NK-92 (cell line): ENCODE results near the gene EML4.
"Not testable (repeated sequence)": the region's sequence is repeated elsewhere in the genome, so short reads cannot be mapped to it uniquely, and the experiment has no call there.

ENCODE experiments used
- DNase-seq: peaks from one replicate; lab custom pipeline; 2025; ENCODE audit not compliant: unreplicated experiment; lab: John Stamatoyannopoulos, UW

Gene EML4

DNA sequence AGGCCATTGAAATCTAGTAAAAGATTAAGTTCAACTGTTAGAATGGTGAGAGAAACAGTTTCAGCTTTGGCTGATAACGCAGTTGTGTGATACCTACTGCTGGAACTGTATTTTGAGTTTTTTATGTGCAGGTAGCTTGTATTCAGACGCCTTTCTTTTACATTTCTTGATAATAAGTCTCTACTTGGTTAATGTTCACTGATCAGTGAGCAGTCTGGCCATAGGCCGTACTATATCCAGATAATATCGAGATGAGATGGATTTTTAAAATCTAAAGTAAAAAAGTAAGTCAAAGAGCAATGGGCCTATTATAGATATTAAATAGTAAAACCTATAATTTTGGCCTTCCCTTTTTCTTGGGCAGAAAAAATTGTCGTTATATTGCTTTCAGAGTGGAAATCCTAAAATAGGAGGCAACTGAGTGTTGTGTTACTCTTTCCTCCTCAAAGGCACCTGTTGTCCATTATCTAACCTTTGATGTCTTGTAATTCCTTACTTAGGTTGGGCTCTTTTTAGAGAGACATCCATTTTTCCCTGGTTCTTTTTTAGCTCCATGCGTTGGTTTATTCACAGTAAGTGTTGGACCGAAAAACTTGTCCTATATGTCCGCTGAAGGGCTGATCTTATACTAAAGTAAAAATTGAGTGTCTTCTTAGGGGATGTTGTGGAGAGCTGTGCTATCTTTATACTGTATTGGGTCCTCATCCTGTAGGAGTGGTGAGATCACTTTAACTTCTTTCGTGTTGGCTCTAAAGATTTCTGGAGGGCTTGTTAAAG, 1.7 kb downstream of the EML4 start:
- DNase-seq, result no peak

DNA sequence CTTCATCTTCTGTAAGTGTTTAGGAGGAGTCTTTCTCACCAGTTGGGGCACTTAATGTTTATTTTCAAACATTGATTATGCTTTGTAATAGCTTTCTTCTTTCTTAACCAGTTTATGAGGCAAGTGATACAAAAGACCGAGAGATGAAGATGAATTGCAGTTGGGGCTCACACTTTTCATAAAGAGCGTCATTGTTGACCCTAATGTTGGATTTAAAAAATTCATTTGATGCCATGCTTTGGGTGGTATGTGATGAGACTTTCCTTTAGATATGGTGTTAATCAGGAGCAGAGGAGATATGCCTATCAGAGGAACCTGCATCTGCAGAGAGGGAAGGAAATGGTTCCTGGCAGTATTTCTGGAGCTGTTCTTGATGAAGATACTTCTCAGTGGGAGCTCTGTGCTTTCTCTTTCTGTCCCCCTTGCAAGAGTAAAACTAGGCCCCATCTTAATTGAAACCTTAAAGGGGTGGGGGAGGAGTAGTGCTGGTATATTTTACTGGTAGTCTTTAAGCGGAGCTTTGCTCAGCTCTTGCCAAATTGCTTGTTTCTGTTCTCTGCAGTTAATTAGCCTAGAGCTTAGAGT, 2.3 kb downstream of the EML4 start:
- DNase-seq, result no peak

DNA sequence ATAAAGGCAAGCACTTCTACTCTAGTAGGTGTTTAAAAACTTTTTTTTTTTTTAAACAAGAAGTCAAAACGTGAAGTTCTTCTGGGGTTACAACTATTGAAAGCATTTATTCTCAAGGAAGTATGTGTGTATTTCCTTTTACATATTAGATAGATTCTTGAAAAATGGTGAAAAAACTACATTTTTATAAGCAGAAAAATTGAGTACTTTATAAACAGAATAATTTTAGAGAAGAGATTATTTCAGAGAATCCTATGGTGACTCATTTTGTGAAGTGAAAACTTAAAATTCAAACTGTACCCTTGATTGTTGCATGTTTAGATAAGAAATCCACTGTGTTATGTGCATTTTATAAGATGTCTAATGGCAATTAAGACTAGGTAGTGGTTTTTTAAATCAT, 2.9 kb downstream of the EML4 start:
- DNase-seq, result no peak

DNA sequence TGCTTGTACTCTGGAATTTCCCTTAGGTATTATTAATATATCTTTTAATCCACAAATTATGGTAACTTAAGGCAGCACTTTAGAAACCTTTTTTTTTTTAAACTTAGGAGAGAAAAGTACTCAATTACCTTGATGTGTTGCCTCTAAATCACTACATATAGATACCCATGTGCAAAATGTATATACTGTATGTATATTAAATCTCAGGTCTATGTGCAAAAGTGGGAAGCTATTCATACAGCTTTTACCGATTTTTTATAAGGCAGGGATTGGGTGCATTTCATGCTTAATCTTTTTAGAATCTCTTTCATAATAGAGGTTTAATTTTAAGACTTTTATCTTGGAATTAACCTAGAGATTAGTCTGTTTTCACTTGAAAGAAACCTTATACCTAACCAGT, 3.4 kb downstream of the EML4 start:
- no peak for DNase-seq

DNA sequence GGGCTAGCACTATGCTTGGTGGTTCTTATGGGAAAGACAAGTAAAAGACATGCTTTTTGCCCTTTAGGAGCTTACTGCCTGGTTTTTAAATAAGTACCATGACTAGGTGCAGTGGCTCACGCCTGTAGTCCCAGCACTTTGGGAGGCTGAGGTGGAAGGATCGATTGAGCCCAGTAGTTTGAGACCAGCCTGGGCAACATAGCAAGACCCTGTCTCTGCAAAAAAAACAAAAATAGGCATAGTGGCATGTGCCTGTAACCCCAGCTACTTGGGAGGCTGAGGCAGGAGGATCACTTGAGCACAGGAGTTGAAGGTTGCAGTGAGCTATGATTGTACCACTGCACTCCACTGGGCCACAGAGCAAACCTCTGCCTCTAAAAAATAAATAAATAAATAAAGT, 4.3 kb downstream of the EML4 start:
- DNase-seq, result not testable (repeated sequence)

DNA sequence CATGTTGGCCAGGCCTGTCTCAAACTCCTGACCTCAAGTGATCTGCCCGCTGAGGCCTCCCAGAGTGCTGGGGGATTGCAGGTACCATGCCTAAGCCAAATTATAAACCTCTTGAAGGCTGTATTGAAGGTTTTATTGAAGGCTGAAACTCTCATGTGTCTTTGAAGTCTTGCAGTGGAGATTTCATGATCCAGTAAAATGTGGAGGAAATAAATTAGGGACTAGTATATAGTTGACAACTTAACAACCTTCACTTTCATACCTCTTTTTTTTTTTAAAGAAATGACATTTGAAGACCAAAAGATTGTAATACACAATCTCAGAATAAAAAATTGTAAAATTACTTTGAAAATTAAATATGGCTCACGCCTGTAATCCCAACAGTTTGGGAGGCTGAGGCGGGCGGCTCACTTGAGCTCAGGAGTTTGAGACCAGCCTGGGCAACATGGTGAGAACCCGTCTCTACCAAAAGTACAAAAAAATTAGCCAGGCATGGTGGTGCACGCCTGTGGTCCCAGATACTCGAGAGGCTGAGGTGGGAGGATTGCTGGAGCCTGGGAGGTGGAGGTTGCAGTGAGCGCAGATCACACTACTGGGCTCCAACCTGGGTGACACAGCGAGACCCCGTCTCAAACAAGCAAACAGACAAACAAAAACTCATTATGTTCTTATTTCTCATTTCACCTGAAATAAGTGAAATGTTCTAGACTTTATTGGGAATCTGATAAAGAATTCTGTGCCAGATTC, 8.0 kb downstream of the EML4 start:
- no peak for DNase-seq

DNA sequence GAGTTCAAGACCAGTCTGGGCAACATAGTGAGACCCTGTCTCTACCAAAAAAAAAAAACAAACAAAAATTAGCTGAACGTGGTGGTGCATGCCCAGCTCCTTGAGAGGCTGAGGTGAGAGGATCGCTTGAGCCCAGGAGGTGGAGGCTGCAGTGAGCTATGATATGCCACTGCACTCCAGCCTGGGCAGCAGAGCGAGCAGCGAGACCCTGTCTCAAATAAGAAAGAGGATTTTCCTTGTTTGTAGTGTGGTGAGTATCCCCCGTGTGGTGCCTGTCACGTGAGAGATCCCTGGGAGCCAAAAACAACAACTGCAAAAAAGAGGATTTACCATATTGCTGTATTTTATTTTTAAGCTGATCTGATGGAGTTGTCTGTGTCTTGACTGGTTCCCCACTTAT, 9.2 kb downstream of the EML4 start:
- no peak for DNase-seq

DNA sequence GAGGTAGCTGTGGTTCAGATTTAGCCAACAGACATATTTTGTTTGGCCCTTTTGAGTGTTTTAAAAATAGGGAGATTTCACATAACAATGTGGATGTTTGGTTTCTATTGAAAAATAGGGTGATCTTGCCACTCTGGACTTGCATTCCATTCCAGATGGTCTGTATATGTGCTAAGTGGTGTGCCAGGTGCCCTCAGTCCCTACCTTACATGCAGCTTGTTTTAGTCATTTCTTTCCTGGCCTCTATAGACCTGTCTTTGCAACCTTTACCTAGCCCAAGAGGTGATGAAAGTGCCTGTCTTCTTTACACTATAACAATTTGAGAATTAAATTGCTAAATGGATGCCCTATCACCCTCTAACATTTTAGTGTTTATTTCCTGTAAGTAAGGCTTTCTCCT, 11.1 kb downstream of the EML4 start:
- no peak for DNase-seq

DNA sequence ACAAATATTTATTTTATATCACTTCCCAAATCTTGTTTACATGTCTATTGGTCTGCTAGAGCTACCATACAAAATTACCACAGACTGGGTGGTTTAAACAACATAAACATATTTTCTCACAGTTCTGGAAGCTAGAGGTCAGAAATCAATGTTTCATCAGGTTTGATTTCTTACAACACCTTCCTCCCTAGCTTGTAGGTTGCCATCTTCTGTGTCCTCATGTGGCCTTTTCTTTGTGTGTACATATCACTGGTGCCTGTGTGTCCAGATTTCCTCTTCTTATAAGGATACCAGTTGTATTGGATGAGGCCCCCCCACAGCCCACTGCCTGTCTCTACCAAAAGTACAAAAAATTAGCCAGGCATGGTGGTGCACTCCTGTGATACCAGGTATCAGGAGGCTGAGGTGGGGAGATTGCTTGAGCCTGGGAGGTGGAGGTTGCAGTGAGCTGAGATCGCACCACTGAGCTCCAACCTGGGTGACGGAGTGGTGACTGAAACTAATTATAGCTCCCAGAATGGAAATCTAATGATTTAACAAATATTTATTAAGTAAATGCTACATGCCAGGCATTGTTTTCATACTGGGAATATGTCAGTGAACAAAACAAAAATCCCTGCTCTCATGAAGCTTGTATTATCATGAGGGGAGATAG, 13.6 kb downstream of the EML4 start:
- DNase-seq, result no peak

DNA sequence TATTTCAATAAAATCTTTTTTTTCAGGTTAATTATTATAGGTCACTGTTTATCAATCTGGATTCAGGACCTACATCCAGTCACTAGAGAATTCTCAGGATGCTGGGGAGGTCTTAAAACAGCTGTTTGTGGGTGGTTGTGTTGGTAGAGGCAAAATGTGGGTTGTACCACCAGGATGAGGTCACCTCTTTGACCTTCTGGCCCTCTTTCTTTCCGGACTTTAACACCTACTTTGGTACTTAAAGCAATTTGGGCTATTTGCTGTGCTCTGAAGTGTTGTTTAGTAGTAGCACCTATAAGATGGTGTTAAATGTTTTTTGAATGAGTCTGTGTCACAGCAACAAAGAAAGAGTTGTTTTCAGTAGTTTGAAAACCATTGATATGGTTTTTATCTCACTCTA, 14.6 kb downstream of the EML4 start:
- DNase-seq, result no peak

DNA sequence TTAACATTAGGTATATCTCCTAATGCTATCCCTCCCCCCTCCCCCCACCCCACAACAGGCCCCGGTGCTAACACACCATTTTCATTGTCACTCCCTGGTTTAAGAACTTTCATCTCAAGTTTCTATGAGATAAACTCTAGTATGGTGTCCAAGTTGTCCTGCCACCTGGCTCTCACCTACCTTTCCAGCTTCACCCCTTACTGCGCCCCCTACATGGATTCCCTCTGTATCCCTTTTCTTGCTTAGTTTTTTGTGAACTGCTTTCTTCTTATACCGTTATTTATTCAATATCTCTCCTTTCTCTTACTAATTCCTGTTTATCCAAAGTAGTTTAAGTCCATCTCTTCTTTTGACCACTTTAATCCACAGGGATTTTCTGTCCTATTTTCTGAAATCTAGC, 15.2 kb downstream of the EML4 start:
- no peak for DNase-seq

DNA sequence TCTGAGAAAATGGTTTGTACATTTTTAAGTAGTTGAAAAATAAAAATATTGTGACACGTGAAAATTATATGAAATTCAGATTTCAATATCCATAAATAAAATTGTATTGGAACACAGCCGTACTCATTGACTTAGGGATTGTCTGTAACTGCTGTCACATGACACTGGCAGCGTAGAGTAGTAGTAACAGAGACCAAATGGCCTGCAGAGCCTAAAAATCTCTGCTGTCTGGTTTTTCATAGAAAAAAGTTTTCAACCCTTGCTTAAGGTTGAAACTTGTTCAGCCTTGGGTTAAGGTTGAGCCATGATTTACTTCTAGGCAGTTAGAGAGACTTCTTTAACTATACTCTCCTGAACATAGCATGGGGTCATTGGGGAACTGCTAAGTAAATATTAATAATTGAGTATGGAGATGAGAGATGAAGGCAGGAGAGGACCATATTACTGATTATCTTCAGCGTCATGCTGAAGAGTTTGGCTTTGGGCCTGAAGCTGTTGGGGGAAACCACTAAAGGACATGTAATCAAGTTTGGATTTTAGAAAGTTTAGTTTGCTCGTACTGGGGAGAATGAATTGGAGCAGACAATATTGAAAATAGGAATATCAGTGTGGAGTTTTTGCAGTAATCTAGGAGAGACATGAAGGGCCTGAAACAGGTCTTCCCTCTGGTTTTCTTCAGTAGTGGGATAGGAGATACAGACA, 16.2 kb downstream of the EML4 start:
- DNase-seq, result no peak

DNA sequence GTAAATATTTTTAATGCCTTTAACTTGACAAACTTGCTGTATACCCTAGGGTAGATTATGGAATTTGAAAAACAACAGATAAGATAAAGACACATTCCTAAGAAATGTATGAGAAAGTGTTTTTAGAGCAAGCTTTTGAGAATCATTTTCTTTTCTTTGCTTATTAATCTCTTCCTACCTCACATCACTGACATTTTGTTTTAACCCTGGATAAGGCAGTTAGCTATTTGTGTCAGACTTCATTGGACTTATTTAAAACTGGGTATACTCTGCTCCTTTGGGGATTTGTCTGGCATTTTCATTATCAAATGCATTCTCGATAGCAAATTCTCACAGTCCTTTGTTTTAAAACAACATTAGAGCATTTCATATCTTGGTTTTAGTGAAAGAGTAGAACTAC, 17.2 kb downstream of the EML4 start:
- DNase-seq, result no peak

DNA sequence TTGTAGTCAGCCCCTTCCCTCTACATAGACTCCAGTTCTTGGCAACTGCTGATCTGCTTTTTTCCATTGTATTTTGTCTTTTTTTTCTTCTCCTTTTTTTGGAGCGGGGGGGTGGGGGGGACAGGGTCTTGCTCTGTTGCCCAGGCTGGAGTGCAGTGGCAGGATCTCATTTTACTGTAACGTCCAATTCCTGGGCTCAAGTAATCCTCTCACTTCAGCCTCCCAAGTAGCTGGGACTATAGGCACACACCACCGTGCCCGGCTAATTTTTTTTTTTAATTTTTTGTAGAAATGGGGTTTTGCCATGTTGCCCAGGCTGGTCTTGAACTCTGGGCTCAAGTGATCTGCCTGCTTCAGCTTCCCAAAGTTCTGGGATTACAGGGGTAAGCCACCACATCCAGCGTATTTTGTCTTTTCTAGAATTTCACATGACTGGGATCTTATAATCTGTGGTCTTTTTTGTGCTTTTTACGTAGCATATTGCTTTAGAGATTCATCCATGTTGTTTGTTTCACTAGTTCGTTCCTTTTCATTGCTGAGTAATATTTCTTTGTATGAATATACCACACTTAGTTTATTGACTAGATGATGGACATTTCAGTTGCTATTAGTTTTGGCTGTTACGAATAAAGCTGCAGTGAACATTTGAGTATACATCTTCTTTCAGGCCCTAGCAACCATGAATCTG, 17.9 kb downstream of the EML4 start:
- DNase-seq, result no peak

DNA sequence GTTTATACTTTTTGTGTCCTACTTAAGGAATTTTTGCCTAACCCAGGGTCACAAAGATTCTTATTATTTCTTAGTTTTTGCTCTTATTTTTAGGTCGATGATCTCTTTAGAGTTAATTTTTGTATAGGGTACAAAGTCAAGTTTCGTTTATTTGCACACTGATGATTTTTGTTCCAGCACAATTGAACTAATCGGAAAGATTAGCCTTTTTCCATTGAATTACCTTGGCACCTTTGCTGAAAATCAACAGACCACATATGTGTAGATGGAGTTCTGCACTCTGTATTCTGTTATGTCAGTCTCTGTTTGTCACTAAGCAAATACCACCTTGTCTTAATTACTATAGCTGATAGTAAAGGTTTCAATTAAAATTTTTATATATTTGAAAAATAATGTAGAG, 18.7 kb downstream of the EML4 start:
- no peak for DNase-seq

DNA sequence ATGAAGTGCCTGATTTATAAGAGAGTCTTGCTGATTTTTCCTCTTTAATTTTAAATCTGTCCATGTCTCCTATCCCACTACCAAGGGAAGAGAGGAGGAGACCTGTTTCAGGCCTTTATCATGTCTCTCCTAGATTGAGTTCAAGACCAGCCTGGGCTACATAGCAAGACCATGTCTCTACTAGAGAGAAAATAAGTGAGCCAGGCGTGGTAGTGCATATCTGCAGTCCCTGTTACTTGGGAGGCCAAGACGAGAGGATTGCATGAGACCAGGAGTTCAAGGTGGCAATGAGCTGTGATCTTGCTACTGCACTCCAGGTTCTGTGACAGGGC, 20.0 kb downstream of the EML4 start:
- no peak for DNase-seq

DNA sequence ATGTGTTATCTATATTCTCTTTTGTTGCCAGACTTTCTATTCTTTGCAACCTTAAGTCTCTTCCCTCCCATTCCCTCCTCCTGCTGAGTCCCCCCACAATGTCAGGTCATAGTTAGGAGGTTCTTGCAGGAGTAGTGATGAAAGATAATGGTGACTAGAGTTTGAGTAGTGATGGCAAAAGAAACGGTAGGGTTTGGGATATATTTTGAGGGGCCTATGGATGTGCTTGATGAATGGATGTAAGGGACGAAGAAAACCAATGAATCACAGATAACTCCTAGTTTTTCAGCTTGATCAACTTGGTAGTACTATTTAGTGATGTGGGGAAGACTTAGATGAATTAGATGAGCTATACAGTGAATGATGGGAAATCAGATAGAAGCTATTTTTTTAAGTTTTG, 21.0 kb downstream of the EML4 start:
- no peak for DNase-seq

DNA sequence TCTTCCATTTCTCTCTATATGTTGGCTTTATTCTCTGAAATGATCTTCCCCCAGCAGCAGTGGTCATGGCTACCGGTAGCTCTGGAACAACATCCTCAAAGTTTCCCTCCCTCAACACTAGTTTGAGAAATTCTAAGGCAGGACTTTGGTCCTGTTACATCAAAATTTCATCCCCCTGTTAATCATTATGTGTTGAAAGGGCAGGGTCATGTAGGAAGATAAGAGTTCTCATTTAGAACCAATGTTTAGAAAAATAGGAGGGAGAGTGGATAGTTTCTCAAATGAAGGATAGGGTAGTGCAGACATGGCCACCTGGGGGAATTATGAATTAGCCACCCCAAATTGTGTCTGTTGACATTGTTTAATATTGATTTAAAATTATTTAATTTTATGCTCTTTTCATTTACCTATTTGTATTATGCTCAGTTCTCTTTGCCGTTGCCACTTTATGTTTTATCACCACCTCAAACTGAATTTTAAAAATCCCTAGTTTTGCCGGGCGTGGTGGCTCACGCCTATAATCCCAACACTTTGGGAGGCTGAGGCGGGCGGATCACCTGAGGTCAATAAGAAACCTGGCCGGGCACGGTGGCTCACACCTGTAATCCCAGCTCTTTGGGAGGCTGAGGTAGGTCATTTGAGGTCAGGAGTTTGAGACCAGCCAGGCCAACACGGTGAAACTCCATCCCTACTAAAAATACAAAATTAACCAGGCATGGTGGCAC, 22.3 kb downstream of the EML4 start:
- no peak for DNase-seq

DNA sequence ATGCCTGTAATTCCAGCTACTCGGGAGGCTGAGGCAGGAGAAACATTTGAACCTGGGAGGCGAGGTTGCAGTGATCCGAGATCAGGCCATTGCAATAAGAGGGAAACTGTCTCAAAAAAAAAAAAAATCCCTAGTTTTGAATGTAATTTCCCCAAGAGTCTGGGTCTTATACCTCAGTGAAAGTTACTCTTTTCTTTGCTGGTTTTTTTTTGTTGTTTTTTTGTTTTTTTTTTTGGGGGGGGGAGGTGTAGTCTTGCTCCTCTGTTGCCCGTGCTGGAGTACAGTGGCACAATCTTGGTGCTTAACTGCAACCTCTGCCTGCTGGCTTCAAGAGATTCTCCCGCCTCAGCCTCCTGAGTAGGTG, 22.8 kb downstream of the EML4 start:
- no peak for DNase-seq
